ENCODE measurements around the gene DNM3.

DNA sequence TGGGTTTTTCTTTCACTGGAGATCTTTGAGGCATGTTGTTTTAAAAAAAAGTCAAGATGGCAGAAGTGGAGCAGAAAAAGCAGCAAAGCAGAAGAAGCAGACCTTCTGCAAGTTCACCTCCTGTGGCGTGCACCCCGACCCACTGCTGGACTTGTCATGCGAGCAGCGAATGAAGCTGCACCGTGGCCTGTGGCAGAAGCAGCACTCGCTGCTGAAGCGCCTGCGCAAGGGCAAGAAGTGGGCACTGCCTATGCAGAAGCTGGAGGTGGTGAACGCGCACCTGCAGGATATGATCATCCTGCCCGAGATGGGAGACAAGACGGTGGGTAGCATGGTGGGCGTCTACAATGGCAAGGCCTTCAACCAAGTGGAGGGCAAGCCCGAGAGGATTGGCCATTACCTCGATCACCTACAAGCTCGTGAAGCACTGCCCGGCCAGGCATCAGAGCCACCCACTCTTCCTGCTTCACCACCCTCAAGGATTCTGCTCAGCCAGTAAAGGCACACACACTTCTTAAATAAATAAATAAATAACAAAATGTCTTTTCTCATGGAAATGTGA, 37.8 kb upstream of the DNM3 start:
- TF ChIP-seq CTCF (tag by site-specific recombination; IDR thresholded peaks at IDR 0.05) (no peak), FEZF1 (tag by site-specific recombination; IDR thresholded peaks at IDR 0.05) (no peak), ZBTB7A (tag by site-specific recombination; IDR thresholded peaks at IDR 0.05; ENCODE audit: low read depth) (no peak), ZNF544 (tag by site-specific recombination; IDR thresholded peaks at IDR 0.05) (no peak), ZNF777 (tag by site-specific recombination; IDR thresholded peaks at IDR 0.05; ENCODE audit: borderline replicate concordance) (no peak), KLF1 (tag by site-specific recombination; IDR thresholded peaks at IDR 0.05) (no peak), TCF7L2 (IDR thresholded peaks at IDR 0.05; ENCODE audit: borderline replicate concordance, low read depth, low read length) (no peak), EGR2 (tag by site-specific recombination; IDR thresholded peaks at IDR 0.05; ENCODE audit: low read depth) (no peak), ZNF366 (tag by site-specific recombination; conservative IDR thresholded peaks at IDR 0.05) (no peak), ZNF830 (tag by site-specific recombination; IDR thresholded peaks at IDR 0.05; ENCODE audit: low read depth) (no peak), ZNF623 (tag by site-specific recombination; IDR thresholded peaks at IDR 0.05) (no peak)
- TF ChIP-seq, protein P1, sequence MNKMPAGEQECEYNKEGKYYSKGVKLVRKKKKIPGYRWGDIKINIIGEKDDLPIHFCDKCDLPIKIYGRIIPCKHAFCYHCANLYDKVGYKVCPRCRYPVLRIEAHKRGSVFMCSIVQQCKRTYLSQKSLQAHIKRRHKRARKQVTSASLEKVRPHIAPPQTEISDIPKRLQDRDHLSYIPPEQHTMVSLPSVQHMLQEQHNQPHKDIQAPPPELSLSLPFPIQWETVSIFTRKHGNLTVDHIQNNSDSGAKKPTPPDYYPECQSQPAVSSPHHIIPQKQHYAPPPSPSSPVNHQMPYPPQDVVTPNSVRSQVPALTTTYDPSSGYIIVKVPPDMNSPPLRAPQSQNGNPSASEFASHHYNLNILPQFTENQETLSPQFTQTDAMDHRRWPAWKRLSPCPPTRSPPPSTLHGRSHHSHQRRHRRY (tag by site-specific recombination; IDR thresholded peaks at IDR 0.05) = no peak
